Measurements from ENCODE around the gene ZFAND6. TPM values are rescaled to one million over a fixed set of nuclear protein-coding genes. Genes with fewer than 3 reads are reported as not detected.

ZFAND6 gene
- total RNA-seq, 1 donor from 2014 or later: 77.3 TPM

- no peak overlapping the region for H3K27ac Mint-ChIP-seq (ENCODE audit: unreplicated experiment)
- TF ChIP-seq, protein P1, sequence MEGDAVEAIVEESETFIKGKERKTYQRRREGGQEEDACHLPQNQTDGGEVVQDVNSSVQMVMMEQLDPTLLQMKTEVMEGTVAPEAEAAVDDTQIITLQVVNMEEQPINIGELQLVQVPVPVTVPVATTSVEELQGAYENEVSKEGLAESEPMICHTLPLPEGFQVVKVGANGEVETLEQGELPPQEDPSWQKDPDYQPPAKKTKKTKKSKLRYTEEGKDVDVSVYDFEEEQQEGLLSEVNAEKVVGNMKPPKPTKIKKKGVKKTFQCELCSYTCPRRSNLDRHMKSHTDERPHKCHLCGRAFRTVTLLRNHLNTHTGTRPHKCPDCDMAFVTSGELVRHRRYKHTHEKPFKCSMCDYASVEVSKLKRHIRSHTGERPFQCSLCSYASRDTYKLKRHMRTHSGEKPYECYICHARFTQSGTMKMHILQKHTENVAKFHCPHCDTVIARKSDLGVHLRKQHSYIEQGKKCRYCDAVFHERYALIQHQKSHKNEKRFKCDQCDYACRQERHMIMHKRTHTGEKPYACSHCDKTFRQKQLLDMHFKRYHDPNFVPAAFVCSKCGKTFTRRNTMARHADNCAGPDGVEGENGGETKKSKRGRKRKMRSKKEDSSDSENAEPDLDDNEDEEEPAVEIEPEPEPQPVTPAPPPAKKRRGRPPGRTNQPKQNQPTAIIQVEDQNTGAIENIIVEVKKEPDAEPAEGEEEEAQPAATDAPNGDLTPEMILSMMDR (IDR thresholded peaks at IDR 0.05; ENCODE audit: unreplicated experiment): no peak
- H3K36me3 Mint-ChIP-seq (ENCODE audit: low read depth, unreplicated experiment): no peaks in the 10 kb centered on the region
- H3K4me1 Mint-ChIP-seq (ENCODE audit: unreplicated experiment): peaks cover 2% of the 10 kb centered on the region
- DNase-seq (ENCODE audit: low spot score): no peak
- H3K4me3 Mint-ChIP-seq (ENCODE audit: unreplicated experiment): no peak overlapping the region
- H3K27me3 Mint-ChIP-seq (ENCODE audit: unreplicated experiment): no peaks in the 10 kb centered on the region
- no peaks in the 10 kb centered on the region for H3K9me3 Mint-ChIP-seq (ENCODE audit: unreplicated experiment)
Measured at GRCh38 chr15:80109388-80109787, 49.9 kb downstream of the ZFAND6 start.

DNA sequence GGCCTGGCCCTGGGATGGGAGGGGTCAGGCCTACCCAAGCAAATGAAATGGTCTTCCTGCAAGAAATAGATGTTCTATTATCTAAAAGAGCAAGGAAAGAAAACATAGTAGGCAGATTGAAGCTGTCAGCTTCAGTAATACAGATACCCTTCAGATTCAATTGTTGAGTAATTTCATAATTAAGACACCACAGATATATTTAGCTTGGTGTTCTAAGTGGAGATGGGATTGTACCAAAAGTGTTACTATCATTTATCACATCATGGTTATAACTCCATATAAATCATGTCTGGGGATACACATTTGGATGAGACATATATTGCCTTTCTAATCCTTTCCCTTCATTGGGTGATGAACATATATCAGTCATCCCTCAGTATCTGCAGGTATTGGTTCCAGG is 51.4 kb downstream of the ZFAND6 start:
- Mint-ChIP-seq H3K27ac (ENCODE audit: unreplicated experiment) (no peak overlapping the region), H3K4me1 (ENCODE audit: unreplicated experiment) (peaks cover 2% of the 10 kb centered on the region), H3K36me3 (ENCODE audit: low read depth, unreplicated experiment) (no peaks in the 10 kb centered on the region), H3K9me3 (ENCODE audit: unreplicated experiment) (no peaks in the 10 kb centered on the region), H3K4me3 (ENCODE audit: unreplicated experiment) (no peak overlapping the region), H3K27me3 (ENCODE audit: unreplicated experiment) (no peaks in the 10 kb centered on the region)
- no peak for DNase-seq (ENCODE audit: low spot score)
- TF ChIP-seq, protein P1 (IDR thresholded peaks at IDR 0.05; ENCODE audit: unreplicated experiment): no peak

GRCh38 chr15:80114114-80114513 is 54.6 kb downstream of the ZFAND6 start:
- no peak overlapping the region for H3K4me3 Mint-ChIP-seq (ENCODE audit: unreplicated experiment)
- H3K9me3 Mint-ChIP-seq (ENCODE audit: unreplicated experiment): no peaks in the 10 kb centered on the region
- no peak for DNase-seq (ENCODE audit: low spot score)
- H3K27me3 Mint-ChIP-seq (ENCODE audit: unreplicated experiment): no peaks in the 10 kb centered on the region
- H3K27ac Mint-ChIP-seq (ENCODE audit: unreplicated experiment): no peak overlapping the region
- H3K4me1 Mint-ChIP-seq (ENCODE audit: unreplicated experiment): peaks cover 2% of the 10 kb centered on the region
- no peaks in the 10 kb centered on the region for H3K36me3 Mint-ChIP-seq (ENCODE audit: low read depth, unreplicated experiment)
- TF ChIP-seq, protein P1 (IDR thresholded peaks at IDR 0.05; ENCODE audit: unreplicated experiment): no peak

GRCh38 chr15:80115021-80115420 is 55.5 kb downstream of the ZFAND6 start:
- Mint-ChIP-seq H3K4me1 (ENCODE audit: unreplicated experiment) (peaks cover 2% of the 10 kb centered on the region), H3K27me3 (ENCODE audit: unreplicated experiment) (no peaks in the 10 kb centered on the region), H3K9me3 (ENCODE audit: unreplicated experiment) (no peaks in the 10 kb centered on the region), H3K27ac (ENCODE audit: unreplicated experiment) (no peak overlapping the region), H3K36me3 (ENCODE audit: low read depth, unreplicated experiment) (no peaks in the 10 kb centered on the region), H3K4me3 (ENCODE audit: unreplicated experiment) (no peak overlapping the region)
- no peak for DNase-seq (ENCODE audit: low spot score)
- TF ChIP-seq, protein P1 (IDR thresholded peaks at IDR 0.05; ENCODE audit: unreplicated experiment): no peak

GRCh38 chr15:80118956-80119355 is 59.5 kb downstream of the ZFAND6 start:
- Mint-ChIP-seq H3K9me3 (ENCODE audit: unreplicated experiment) (no peaks in the 10 kb centered on the region), H3K27ac (ENCODE audit: unreplicated experiment) (no peak overlapping the region), H3K4me3 (ENCODE audit: unreplicated experiment) (no peak overlapping the region), H3K36me3 (ENCODE audit: low read depth, unreplicated experiment) (peaks cover 6% of the 10 kb centered on the region), H3K4me1 (ENCODE audit: unreplicated experiment) (no peaks in the 10 kb centered on the region), H3K27me3 (ENCODE audit: unreplicated experiment) (no peaks in the 10 kb centered on the region)
- no peak for DNase-seq (ENCODE audit: low spot score)
- TF ChIP-seq, protein P1 (IDR thresholded peaks at IDR 0.05; ENCODE audit: unreplicated experiment): no peak
